Keratinocyte (primary cell): ENCODE measurements around the gene SREBF1.
A peak's percentile ranks its signal among the peaks of the same experiment; 100 is the strongest.

ENCODE experiments used
- EZH2 ChIP-seq: IDR thresholded peaks from one replicate; pipeline ENCODE4 v1.6.1; 2012; ENCODE audit warnings: inconsistent platforms, mild to moderate bottlenecking, low read length, moderate library complexity
- TF ChIP-seq, protein P1 (sequence below), 3 experiments: IDR thresholded peaks in 1 of 3; conservative IDR thresholded peaks in 1 of 3; optimal IDR thresholded peaks in 1 of 3; 2 replicates in 2 of 3; 3 replicates in 1 of 3; pipeline versions ENCODE3 to v1.5.1; 2011; ENCODE audit warnings: low read length in 3 of 3, mild to moderate bottlenecking in 3 of 3, moderate library complexity in 2 of 3, control low read depth in 1 of 3, inconsistent platforms in 1 of 3; ENCODE audit not compliant: insufficient read depth in 2 of 3; ENCODE audit errors: extremely low read depth in 1 of 3

DNA sequence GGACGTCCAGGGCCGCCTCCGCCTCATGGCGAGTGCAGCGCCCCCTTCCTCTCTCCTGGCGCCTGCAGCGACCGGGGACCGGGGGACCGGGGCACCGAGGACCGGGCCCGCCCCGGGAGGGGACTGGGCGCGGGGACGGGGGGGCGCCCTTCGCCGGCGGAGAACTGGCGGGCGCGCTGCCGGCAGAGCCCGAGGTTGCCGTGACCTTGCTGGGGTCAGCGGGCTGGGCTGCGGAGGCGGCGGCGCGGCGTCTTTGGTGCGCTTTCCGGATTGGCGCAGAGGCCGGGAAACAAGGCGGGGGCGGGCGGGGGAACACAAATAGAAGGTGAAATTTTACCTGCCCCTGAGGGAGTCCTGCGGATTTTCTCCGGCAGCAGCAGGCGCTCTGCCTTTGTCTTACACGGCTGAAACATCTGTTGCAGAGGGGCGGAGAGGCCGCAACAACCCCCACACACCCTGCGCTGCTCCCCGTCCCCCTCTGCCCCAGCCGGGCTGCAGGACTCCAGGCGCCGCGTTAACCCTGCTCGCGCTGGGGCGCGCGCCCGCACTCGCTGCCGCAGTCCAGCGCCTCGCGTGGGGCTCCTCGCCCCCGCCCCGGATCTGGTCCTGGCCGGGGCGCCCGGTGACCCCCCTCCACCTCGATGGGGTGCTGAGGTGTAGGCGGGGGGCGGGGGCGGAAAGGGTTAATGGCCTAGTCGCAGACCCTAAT, 53.5 kb downstream of the SREBF1 start:
- TF ChIP-seq, protein P1, sequence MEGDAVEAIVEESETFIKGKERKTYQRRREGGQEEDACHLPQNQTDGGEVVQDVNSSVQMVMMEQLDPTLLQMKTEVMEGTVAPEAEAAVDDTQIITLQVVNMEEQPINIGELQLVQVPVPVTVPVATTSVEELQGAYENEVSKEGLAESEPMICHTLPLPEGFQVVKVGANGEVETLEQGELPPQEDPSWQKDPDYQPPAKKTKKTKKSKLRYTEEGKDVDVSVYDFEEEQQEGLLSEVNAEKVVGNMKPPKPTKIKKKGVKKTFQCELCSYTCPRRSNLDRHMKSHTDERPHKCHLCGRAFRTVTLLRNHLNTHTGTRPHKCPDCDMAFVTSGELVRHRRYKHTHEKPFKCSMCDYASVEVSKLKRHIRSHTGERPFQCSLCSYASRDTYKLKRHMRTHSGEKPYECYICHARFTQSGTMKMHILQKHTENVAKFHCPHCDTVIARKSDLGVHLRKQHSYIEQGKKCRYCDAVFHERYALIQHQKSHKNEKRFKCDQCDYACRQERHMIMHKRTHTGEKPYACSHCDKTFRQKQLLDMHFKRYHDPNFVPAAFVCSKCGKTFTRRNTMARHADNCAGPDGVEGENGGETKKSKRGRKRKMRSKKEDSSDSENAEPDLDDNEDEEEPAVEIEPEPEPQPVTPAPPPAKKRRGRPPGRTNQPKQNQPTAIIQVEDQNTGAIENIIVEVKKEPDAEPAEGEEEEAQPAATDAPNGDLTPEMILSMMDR (optimal IDR thresholded peaks at IDR 0.05 in 1 of 3, IDR thresholded peaks at IDR 0.05 in 1 of 3, conservative IDR thresholded peaks at IDR 0.05 in 1 of 3; ENCODE audit: extremely low read depth in 1 of 3, insufficient read depth in 2 of 3, low read length in 3 of 3): peak in 1 of 3 experiments; percentile 35
- no peak for TF ChIP-seq EZH2
